HG03571 (cell line): ENCODE measurements around the gene ZCCHC3.
"Not testable (repeated sequence)": the region's sequence is repeated elsewhere in the genome, so short reads cannot be mapped to it uniquely, and the experiment has no call there.

Source experiments
- ATAC-seq: cut with Tn5 transposase; IDR thresholded peaks from one replicate; pipeline ENCODE4 v1.9.1; 2021; ENCODE audit not compliant: unreplicated experiment

ZCCHC3 gene

GRCh38 chr20:297098-297924 lies at the start of gene ZCCHC3:
TSS of gene ZCCHC3 (plus strand) at chr20:297570. CDS start at chr20:297587, 17 bp downstream.
- ATAC-seq = peak; percentile 72

- ATAC-seq = no peak
These were observed 46.0 kb upstream of the ZCCHC3 start for GRCh38 chr20:251354-251753.

GRCh38 chr20:252801-253200 lies 44.6 kb upstream of the ZCCHC3 start:
- ATAC-seq = no peak

GRCh38 chr20:253447-253846 lies 43.9 kb upstream of the ZCCHC3 start:
- ATAC-seq = not testable (repeated sequence)

GRCh38 chr20:257419-257818 lies 40.0 kb upstream of the ZCCHC3 start, which contains the start of gene DEFB132:
TSS of gene DEFB132 (plus strand) at chr20:257724. CDS start at chr20:257779, 55 bp downstream.
- no peak for ATAC-seq

GRCh38 chr20:258269-258858 lies 39.0 kb upstream of the ZCCHC3 start:
- no peak for ATAC-seq

- no peak for ATAC-seq
These were observed 38.4 kb upstream of the ZCCHC3 start for GRCh38 chr20:258963-259362.

GRCh38 chr20:259981-260380 lies 37.4 kb upstream of the ZCCHC3 start:
- no peak for ATAC-seq

GRCh38 chr20:263701-264100 lies 33.7 kb upstream of the ZCCHC3 start:
- ATAC-seq = no peak

- peak; percentile 78 for ATAC-seq
These were observed 30.5 kb upstream of the ZCCHC3 start for GRCh38 chr20:266596-267562.

GRCh38 chr20:270517-270916 lies 26.9 kb upstream of the ZCCHC3 start:
- no peak for ATAC-seq

- no peak for ATAC-seq
These were observed 26.3 kb upstream of the ZCCHC3 start for GRCh38 chr20:271069-271468.

- ATAC-seq = no peak
These were observed 25.8 kb upstream of the ZCCHC3 start for GRCh38 chr20:271528-271927.

GRCh38 chr20:272718-273117 lies 24.7 kb upstream of the ZCCHC3 start:
- ATAC-seq = no peak

- no peak for ATAC-seq
These were observed 23.5 kb upstream of the ZCCHC3 start for GRCh38 chr20:273884-274283.

GRCh38 chr20:275791-276190 lies 21.6 kb upstream of the ZCCHC3 start:
- no peak for ATAC-seq

GRCh38 chr20:276620-277495 lies 20.5 kb upstream of the ZCCHC3 start:
- no peak for ATAC-seq

GRCh38 chr20:277496-277781 lies 19.9 kb upstream of the ZCCHC3 start:
- no peak for ATAC-seq

GRCh38 chr20:278181-278580 lies 19.2 kb upstream of the ZCCHC3 start:
- ATAC-seq = no peak
